ENCODE measurements around the gene L3MBTL4. TPM values are rescaled to one million over a fixed set of nuclear protein-coding genes. Genes with fewer than 3 reads are reported as not detected.

The L3MBTL4 gene
- total RNA-seq, 1 experiment from 2014 or later = 2.1 TPM

DNA sequence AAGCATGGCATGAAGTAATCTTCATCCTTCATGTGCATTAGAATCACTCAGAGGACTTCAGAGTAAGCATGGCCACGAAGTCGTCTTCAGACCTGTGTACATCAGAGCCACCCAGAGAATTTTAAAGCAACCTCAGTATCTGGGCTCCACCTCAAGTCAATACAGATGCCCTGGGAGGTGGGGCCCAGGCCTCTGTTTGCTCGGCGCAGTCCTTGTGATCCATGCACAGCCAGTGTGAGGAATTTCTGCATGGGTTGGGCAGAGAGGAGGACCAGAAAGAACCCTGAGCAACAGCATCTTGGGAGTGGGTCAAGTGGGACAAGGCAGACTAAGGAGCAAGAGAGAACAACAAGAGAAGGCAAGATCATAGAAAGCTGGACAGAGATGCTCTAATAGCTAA, 299.0 kb downstream of the L3MBTL4 start:
- CTCF ChIA-PET = no interaction called here
- no peak for DNase-seq
- Mint-ChIP-seq H3K4me3 (ENCODE audit: low read depth, unreplicated experiment) (no peak overlapping the region), H3K9me3 (ENCODE audit: low read depth, unreplicated experiment) (peaks cover 10% of the 10 kb centered on the region), H3K36me3 (ENCODE audit: insufficient read depth, unreplicated experiment) (no peaks in the 10 kb centered on the region), H3K27ac (ENCODE audit: unreplicated experiment) (no peak overlapping the region), H3K27me3 (ENCODE audit: unreplicated experiment) (no peaks in the 10 kb centered on the region), H3K4me1 (ENCODE audit: low read depth, unreplicated experiment) (no peaks in the 10 kb centered on the region)
- TF ChIP-seq, protein P1, sequence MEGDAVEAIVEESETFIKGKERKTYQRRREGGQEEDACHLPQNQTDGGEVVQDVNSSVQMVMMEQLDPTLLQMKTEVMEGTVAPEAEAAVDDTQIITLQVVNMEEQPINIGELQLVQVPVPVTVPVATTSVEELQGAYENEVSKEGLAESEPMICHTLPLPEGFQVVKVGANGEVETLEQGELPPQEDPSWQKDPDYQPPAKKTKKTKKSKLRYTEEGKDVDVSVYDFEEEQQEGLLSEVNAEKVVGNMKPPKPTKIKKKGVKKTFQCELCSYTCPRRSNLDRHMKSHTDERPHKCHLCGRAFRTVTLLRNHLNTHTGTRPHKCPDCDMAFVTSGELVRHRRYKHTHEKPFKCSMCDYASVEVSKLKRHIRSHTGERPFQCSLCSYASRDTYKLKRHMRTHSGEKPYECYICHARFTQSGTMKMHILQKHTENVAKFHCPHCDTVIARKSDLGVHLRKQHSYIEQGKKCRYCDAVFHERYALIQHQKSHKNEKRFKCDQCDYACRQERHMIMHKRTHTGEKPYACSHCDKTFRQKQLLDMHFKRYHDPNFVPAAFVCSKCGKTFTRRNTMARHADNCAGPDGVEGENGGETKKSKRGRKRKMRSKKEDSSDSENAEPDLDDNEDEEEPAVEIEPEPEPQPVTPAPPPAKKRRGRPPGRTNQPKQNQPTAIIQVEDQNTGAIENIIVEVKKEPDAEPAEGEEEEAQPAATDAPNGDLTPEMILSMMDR (IDR thresholded peaks at IDR 0.05; ENCODE audit: unreplicated experiment) = no peak
- BruUV-seq (replicated peaks) = no TSS peak
- intact Hi-C loops (cut with micrococcal nuclease; ENCODE audit: unreplicated experiment) = no loop called here

DNA sequence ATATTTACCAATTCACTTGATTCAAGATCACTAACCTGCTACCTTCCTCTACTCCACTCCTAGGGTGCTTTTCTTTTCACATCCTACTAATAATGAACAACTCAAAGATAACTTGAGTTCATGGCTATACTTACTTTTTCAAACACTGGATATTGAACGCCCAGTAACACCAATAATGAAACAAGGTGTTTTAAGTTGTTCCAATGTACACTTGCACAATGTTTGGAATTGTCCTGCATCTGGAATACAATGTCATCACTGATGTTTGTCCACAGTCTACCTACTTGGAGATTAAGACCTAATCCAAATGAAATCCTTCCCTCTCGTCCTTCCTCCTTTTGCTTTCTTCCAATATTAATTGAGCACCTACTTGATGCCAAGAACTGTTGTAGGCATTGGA, 301.1 kb downstream of the L3MBTL4 start:
- Mint-ChIP-seq H3K27ac (ENCODE audit: unreplicated experiment) (no peak overlapping the region), H3K4me1 (ENCODE audit: low read depth, unreplicated experiment) (no peaks in the 10 kb centered on the region), H3K36me3 (ENCODE audit: insufficient read depth, unreplicated experiment) (no peaks in the 10 kb centered on the region), H3K9me3 (ENCODE audit: low read depth, unreplicated experiment) (peaks cover 12% of the 10 kb centered on the region), H3K4me3 (ENCODE audit: low read depth, unreplicated experiment) (no peak overlapping the region), H3K27me3 (ENCODE audit: unreplicated experiment) (no peaks in the 10 kb centered on the region)
- BruUV-seq (replicated peaks) = no TSS peak
- DNase-seq = no peak
- TF ChIP-seq, protein P1 (IDR thresholded peaks at IDR 0.05; ENCODE audit: unreplicated experiment) = no peak
- intact Hi-C loops (cut with micrococcal nuclease; ENCODE audit: unreplicated experiment) = loop anchor here (1.0 kb wide), 1 partner anchor 14 kb away; no protein-coding TSS in a partner anchor
- CTCF ChIA-PET = no interaction called here

DNA sequence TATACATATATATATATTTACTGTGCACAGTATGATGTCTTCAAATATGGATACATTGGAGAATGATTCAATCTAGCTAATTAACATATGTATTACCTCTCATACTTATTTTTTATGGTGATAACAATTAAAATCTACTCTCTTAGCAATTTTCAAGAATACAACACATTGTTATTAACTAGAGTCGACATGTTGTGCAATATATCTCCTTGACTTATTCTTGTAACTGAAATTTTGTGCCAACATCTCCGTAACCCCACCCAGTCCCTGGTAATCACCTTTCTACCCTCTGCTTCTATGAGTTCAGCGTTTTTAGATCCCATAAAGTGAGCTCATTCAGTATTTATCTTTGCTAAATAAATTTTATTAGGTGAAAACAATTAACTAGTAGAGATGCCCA, 303.0 kb downstream of the L3MBTL4 start:
- H3K36me3 Mint-ChIP-seq (ENCODE audit: insufficient read depth, unreplicated experiment) = no peaks in the 10 kb centered on the region
- no peak overlapping the region for H3K27ac Mint-ChIP-seq (ENCODE audit: unreplicated experiment)
- no TSS peak for BruUV-seq (replicated peaks)
- intact Hi-C loops (cut with micrococcal nuclease; ENCODE audit: unreplicated experiment) = no loop called here
- CTCF ChIA-PET = no interaction called here
- no peaks in the 10 kb centered on the region for H3K27me3 Mint-ChIP-seq (ENCODE audit: unreplicated experiment)
- peaks cover 12% of the 10 kb centered on the region for H3K9me3 Mint-ChIP-seq (ENCODE audit: low read depth, unreplicated experiment)
- no peak for DNase-seq
- no peak overlapping the region for H3K4me3 Mint-ChIP-seq (ENCODE audit: low read depth, unreplicated experiment)
- TF ChIP-seq, protein P1 (IDR thresholded peaks at IDR 0.05; ENCODE audit: unreplicated experiment) = no peak
- no peaks in the 10 kb centered on the region for H3K4me1 Mint-ChIP-seq (ENCODE audit: low read depth, unreplicated experiment)

DNA sequence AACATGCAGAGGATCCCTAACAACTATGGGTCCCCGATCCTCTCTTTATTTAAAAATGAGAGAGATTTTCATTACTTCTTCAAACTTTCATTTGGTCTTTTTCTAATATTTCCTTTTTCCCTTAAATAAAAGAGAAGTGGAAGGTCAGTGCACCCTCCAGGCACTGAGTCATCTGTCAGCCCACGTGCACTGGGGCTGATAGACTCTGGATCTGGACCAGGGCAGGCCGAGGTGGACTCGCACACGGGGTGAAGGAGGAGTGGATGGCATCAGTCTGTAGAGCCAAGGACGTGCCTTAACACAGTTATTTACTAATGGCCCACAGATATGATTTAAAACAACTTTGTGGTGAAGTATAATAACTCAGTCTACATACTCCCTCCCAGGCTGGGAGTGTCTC, 305.0 kb downstream of the L3MBTL4 start:
- Mint-ChIP-seq H3K27ac (ENCODE audit: unreplicated experiment) (no peak overlapping the region), H3K9me3 (ENCODE audit: low read depth, unreplicated experiment) (peaks cover 10% of the 10 kb centered on the region), H3K4me1 (ENCODE audit: low read depth, unreplicated experiment) (no peaks in the 10 kb centered on the region), H3K4me3 (ENCODE audit: low read depth, unreplicated experiment) (no peak overlapping the region), H3K27me3 (ENCODE audit: unreplicated experiment) (no peaks in the 10 kb centered on the region), H3K36me3 (ENCODE audit: insufficient read depth, unreplicated experiment) (no peaks in the 10 kb centered on the region)
- CTCF ChIA-PET = no interaction called here
- intact Hi-C loops (cut with micrococcal nuclease; ENCODE audit: unreplicated experiment) = no loop called here
- BruUV-seq (replicated peaks) = no TSS peak
- no peak for DNase-seq
- TF ChIP-seq, protein P1 (IDR thresholded peaks at IDR 0.05; ENCODE audit: unreplicated experiment) = no peak

Measured in Calu3 (cell line).